GM12872 (cell line): Measurements from ENCODE around the gene MN1.

Experiments used
- CTCF ChIP-seq: IDR thresholded peaks from 3 replicates; pipeline ENCODE4 v1.5.1; 2011; ENCODE audit warnings: low read depth, mild to moderate bottlenecking, low read length, moderate library complexity; ENCODE audit not compliant: insufficient read depth

The MN1 gene

GRCh38 chr22:27747396-27748221 is 53.9 kb downstream of the MN1 start:
- peak; percentile 39; the same call in 1 of the 3 replicates for TF ChIP-seq CTCF

- TF ChIP-seq CTCF = no peak
Measured at GRCh38 chr22:27746918-27747317, 54.6 kb downstream of the MN1 start.

- TF ChIP-seq CTCF = no peak
Measured at GRCh38 chr22:27745809-27746208, 55.7 kb downstream of the MN1 start.

GRCh38 chr22:27745154-27745553 is 56.4 kb downstream of the MN1 start:
- TF ChIP-seq CTCF = no peak

- TF ChIP-seq CTCF = no peak
Measured at GRCh38 chr22:27740202-27740748, 61.3 kb downstream of the MN1 start.

GRCh38 chr22:27737521-27737920 is 64.0 kb downstream of the MN1 start:
- TF ChIP-seq CTCF = no peak

GRCh38 chr22:27734066-27734465 is 67.5 kb downstream of the MN1 start:
- no peak for TF ChIP-seq CTCF
